Mucosa of gallbladder (tissue), 1 donor: ENCODE measurements around the gene ERC2. TPM values are rescaled to one million over a fixed set of nuclear protein-coding genes. Genes with fewer than 3 reads are reported as not detected.
A peak's percentile ranks its signal among the peaks of the same experiment; 100 is the strongest.

Experiments
- DNase-seq: peaks from one replicate; pipeline ENCODE4 v3.0.0-alpha.2; 2020; ENCODE audit warnings: low spot score
- total RNA-seq: library from RNA; stranded (reverse); gene quantifications from one replicate; pipeline ENCODE4 v1.2.1, GENCODE V29; 2021
- donor health status: DM: no; HTN: no; CAD: no.

Gene ERC2
- 4.2 TPM for total RNA-seq

- DNase-seq, result peak; percentile 43
Measured at GRCh38 chr3:56468184-56469106, at the start of gene ERC2. Gene ERC2 (minus strand): TSS chr3:56468467.

- DNase-seq, result no peak
Measured at GRCh38 chr3:56502738-56503137, 34.5 kb upstream of the ERC2 start.

DNA sequence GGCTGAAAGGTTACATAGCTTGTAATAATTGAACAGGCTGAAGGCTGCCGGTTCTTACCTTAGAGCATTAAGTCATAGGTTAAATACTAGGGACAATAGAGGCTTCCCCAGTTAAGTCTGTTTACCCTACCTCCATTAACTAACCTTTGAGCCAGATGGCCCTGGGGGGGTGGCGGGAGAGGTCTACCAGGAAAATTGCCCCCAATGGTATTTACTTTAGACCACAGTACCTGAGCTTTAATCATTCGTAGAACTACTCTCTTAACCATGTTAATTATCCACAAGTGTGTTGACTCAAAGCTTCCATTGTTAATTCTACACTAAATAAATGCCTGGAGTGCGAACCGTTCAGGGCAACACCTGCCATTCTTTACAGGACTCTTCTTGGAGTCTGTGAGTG lies 28.1 kb upstream of the ERC2 start:
- peak; percentile 14 for DNase-seq

DNA sequence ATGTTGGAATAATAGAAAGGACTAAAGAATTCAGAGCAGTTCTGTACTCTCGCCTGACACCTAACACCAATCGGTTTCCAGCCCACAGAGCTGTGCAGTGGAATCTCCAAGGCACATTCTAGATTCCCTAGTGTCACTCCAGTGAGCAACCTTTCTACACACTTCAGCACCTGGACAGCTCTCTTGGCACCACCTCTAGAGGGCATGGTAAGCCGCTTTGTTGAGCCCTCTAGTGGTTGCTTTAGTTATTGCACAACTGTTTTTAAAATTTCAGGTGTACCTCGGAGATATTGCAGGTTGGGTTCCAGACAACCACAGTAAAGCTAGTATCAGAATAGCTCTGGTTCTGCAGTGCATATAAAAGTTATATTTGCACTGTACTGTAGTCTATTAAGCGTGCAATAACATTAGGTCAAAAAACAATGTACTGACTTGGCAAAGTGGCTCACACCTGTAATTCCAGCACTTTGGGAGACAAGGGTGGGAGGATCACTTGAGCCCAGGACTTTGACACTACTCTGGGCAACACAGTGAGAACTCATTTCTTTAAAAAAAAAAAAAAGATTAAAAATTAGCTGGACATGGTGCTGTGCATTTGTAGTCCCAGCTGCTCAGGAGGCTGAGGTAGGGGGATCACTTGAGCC lies 26.5 kb upstream of the ERC2 start:
- peak; percentile 85 for DNase-seq

DNA sequence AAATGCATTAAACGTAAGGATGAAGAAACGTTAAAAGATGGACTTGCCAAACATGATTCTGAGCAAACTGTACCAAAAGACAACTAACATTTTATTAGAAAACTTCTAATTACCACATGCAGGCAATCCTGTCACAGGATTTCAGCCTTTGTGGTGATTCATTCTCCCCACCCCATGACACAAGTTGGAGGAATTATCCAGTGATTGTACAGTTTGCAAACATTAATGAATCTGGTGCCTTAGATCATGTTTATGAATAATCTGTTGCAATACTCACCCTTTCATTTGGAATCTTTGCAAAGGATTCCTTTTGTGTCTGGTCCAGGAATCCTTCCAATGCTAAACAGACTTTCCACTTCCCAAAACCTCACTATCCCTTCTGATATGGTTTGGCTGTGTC lies 23.3 kb upstream of the ERC2 start:
- DNase-seq, result no peak

GRCh38 chr3:56488812-56489600 lies 20.7 kb upstream of the ERC2 start:
- no peak for DNase-seq

GRCh38 chr3:56484525-56485032 lies 16.3 kb upstream of the ERC2 start:
- DNase-seq, result no peak

GRCh38 chr3:56484122-56484521 lies 15.9 kb upstream of the ERC2 start:
- DNase-seq, result no peak

- DNase-seq, result no peak
Measured at GRCh38 chr3:56477646-56478045, 9.4 kb upstream of the ERC2 start.

DNA sequence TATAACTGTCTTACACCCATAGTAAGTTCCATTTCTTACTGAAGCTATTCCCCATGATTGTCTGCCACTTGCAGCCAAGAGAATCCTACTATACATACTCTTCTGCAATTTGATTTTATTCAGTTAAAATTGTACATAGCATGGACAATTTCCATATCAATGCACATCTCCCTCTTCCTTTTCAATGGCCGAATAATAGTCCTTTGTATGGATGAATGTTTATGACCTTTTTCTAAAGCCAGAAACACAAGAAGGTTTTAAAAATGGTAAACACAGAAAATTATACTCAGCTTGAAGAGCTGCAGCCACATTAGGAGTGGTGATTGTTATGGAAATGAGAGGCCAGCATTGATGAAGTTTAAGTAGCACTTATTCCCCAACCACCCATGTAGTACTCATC lies 8.5 kb upstream of the ERC2 start:
- DNase-seq, result no peak

DNA sequence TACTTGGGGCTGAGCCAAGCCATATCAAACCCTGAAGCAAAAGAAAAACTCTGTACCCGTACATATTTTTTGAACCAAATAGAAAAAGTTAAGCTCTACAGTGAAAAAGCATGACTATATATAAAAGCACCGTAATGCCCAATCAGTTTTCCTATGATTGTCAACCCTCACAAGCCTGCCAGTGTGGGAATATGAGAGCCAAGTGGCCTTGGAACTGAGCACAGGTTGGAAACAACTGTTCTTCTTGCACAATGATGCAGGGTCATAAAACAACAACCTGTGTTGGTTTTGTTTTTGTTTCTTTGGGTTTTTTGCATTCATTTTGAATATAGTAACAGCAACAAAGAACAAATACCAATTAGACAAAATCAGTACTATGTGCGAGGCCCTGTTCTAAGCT lies 3.5 kb upstream of the ERC2 start:
- DNase-seq, result no peak

GRCh38 chr3:56469141-56469540 lies 874 bp upstream of the ERC2 start:
- DNase-seq, result no peak

DNA sequence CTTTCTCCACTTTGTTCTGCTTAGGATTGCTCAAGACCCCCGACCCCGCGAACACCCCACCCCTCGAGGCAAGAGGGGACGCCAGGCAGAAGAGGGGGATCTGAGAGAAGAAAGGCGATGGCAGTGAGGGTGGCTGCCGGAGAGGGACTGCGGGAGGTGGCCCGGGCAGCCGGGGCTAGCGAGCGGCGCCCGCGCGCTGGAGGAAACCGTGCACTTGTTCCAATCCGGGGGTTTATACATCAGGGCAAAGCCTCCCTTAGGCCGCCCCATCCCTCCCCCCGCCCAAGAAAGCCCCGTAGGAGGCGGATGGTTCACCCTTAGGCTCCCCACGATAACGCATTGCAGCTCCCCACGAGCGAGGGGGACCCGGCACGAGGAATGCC lies 475 bp downstream of the ERC2 start:
- no peak for DNase-seq

DNA sequence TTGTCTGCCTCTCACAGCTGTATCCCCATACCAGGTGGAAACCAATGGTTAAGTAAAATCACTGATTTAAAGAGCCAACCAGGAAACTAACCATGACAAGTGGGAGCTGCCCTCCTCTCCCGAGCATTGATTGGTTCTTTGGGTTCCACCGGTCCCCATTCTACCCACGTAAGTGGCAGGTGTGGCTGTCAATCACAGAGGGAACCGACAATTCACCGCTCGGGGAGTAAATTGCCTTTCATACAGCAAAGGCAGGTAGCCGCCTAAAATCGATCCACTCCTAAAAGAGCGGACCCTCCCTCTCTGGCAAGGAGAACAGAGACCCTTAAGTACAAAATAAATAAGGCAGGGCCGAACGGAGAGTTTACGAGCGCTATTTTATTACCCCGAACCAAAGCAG lies 1.2 kb downstream of the ERC2 start:
- DNase-seq, result peak; percentile 87

- no peak for DNase-seq
Measured at GRCh38 chr3:56459719-56460118, 8.5 kb downstream of the ERC2 start.

DNA sequence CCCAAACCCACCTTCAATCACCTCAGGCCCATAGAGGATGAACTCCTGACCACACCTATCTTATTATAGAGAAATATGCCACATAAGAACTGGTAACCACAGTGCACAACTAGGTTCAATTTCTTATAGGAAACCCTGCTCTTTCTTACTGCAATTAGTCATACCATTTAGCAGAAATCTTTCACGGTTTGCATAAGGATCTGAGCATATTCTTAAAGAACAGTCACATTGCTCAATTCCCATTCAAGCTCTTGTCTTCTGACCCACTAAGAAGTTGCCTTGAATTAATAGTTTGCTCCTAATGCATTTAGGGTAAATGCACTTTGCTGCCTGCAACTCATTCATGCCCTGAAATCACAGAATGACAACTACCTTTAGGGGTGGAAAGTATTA lies 9.2 kb downstream of the ERC2 start:
- DNase-seq, result no peak

DNA sequence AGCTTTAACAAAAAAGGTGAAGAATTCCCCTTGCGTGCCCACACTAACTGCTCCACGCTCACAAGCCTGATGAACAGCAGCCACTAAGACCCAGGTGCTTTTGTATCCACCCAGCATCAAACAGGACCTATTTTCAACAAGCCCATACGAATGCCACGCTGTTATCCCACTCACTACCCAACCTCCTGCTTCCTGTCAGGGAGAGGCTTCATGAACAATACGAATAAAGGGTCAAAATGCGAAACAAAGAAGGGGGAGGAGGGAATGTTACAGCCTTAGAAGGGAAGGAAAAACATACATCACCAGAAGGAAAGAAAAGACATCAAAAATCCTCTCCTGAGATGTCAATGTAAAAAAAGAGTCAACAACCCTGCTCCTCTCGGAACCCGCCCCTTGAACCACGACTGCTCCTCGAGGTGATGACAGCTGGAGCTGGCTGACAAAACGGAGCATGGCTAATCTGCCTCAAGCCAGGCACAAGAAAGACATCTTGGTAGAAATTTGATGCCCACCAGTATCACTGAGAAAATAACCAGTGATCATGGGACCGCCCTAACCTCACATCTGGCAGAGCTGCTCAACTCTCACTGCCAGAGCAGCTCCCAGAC lies 9.7 kb downstream of the ERC2 start:
- no peak for DNase-seq

DNA sequence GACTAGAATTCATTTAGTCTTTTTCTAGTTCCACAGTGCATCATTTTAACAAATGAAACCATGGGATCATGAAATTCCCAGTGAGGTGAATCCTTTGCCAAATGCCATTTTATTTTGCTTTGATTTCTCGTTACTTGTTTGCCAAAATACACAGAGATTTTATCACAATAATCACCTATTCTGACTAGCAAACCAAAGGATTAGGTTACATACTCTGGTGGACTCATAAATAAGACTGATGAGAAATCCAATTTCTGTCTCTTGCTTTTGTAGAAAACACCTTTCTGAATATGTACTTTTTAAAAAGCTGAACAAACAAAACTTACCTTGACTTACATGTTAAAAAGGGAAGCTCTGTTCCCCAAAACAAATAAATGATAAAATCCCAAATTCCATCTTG lies 12.2 kb downstream of the ERC2 start:
- no peak for DNase-seq

DNA sequence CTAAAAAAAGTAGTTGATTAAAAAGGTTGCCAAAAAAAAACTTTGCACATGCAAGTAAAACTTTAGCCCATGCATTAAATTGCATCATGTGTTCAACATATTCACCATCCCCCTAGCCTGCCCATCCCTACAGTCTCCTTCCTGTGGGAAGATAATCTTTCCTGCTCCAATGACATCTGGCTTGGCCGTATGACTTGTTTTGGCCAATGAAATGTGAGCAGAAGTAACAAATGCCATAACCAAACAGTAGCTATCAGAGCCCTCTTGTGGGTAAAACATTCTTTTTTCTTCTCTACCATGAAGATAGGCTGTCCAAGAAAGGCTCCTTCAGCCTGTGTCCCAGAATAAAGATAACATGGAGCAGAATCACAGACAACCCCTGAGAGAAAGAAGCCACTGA lies 15.3 kb downstream of the ERC2 start:
- no peak for DNase-seq

GRCh38 chr3:56452085-56452484 lies 16.2 kb downstream of the ERC2 start:
- no peak for DNase-seq

- DNase-seq, result no peak
Measured at GRCh38 chr3:56443372-56443771, 24.9 kb downstream of the ERC2 start.

DNA sequence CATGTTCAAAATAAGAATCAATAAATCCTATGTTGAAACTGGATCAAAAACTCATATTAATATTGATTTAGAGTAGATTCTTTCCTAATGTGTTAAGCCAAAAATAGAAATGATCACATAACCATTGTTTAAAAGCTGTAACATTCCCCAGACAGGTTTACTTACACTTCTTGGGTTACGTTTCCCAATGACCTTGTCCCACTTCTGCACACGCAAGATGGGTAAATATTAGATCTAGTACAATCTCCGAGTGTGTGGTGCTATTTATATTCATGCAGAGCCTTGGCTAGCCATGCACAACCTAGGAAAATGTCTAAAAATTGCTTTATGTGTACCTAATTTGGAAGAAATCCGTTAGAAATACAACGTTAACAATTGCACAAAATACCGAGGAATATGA lies 39.6 kb downstream of the ERC2 start:
- DNase-seq, result no peak
